NCI-H510A treated with DMSO at 0.1 percent for 48 hours (cell line): ENCODE results near the gene SHISA6.

Experiments
- DNase-seq: peaks from one replicate; lab custom pipeline; 2025; lab: John Stamatoyannopoulos, UW

The SHISA6 gene

GRCh38 chr17:11459861-11460331, 218.9 kb downstream of the SHISA6 start:
- DNase-seq, result no peak

- DNase-seq, result no peak
These were observed 221.1 kb downstream of the SHISA6 start for GRCh38 chr17:11461993-11462548.

GRCh38 chr17:11467639-11468038, 226.6 kb downstream of the SHISA6 start:
- no peak for DNase-seq

- no peak for DNase-seq
These were observed 244.5 kb downstream of the SHISA6 start for GRCh38 chr17:11485336-11486100.

- DNase-seq, result no peak
These were observed 245.3 kb downstream of the SHISA6 start for GRCh38 chr17:11486101-11486867.

GRCh38 chr17:11486868-11487310, 245.9 kb downstream of the SHISA6 start:
- no peak for DNase-seq

- no peak for DNase-seq
These were observed 246.5 kb downstream of the SHISA6 start for GRCh38 chr17:11487469-11487868.

GRCh38 chr17:11488407-11488806, 247.4 kb downstream of the SHISA6 start:
- no peak for DNase-seq

- DNase-seq, result no peak
These were observed 249.2 kb downstream of the SHISA6 start for GRCh38 chr17:11490171-11490755.

GRCh38 chr17:11492511-11492910, 251.5 kb downstream of the SHISA6 start:
- DNase-seq, result no peak

- no peak for DNase-seq
These were observed 252.9 kb downstream of the SHISA6 start for GRCh38 chr17:11493936-11494335.

GRCh38 chr17:11495613-11496012, 254.6 kb downstream of the SHISA6 start:
- DNase-seq, result no peak

GRCh38 chr17:11499881-11500280, 258.9 kb downstream of the SHISA6 start:
- no peak for DNase-seq

- DNase-seq, result no peak
These were observed 262.5 kb downstream of the SHISA6 start for GRCh38 chr17:11503308-11504035.

- no peak for DNase-seq
These were observed 265.6 kb downstream of the SHISA6 start for GRCh38 chr17:11506635-11507034.

GRCh38 chr17:11511696-11512095, 270.7 kb downstream of the SHISA6 start:
- no peak for DNase-seq

- no peak for DNase-seq
These were observed 273.6 kb downstream of the SHISA6 start for GRCh38 chr17:11514565-11514964.

GRCh38 chr17:11514981-11515680, 274.1 kb downstream of the SHISA6 start:
- no peak for DNase-seq

GRCh38 chr17:11515901-11516300, 274.9 kb downstream of the SHISA6 start:
- DNase-seq, result no peak

- no peak for DNase-seq
These were observed 294.2 kb downstream of the SHISA6 start for GRCh38 chr17:11535231-11535630.

- DNase-seq, result no peak
These were observed 297.4 kb downstream of the SHISA6 start for GRCh38 chr17:11538366-11538765.
